AML-193 (cell line): Measurements from ENCODE around the gene KIF12.
"Not testable (repeated sequence)": the region's sequence is repeated elsewhere in the genome, so short reads cannot be mapped to it uniquely, and the experiment has no call there.

Experiments
- DNase-seq, 2 experiments: peaks; one replicate each; lab custom pipeline; 2025; lab: John Stamatoyannopoulos, UW

KIF12 gene

DNA sequence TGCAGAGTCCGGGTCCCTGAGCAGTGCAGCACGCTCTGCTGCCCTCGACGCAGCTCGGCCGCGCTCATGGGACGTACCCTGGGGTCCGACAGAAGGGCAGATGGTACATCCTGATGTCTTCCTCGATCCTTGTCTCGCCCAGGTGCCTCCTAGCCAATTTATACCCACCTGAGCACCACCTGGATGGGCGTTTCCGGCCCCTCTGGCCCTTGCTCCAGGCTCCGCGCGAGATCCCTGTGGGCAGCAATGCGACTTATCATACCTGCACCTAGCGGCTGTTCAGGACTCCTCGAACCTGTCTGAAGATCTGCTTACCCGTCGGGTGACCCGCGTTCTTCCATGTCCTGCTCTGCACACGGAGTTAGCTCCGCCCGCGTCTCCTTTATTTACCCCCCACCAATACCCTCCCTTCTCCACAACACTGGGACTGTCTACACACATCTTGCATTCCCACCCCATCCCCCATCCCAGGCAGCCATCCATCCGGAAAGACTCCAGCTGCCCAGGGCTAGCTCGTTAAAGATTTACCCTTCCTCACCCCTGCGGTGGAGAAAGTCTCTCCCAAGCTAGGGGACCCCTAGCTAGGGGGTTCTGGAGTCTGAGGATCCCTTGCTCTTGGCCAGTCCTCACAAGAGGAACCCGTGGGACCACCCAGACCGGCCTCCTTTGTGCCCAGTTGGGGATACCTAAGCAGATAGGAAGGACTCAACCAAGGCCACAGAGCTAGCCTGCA, at the start of gene KIF12:
Gene KIF12 (minus strand): TSS at position 357 of the 733 bp plus-strand sequence. CDS start 16 bp downstream, at position 341.
- no peak for DNase-seq

DNA sequence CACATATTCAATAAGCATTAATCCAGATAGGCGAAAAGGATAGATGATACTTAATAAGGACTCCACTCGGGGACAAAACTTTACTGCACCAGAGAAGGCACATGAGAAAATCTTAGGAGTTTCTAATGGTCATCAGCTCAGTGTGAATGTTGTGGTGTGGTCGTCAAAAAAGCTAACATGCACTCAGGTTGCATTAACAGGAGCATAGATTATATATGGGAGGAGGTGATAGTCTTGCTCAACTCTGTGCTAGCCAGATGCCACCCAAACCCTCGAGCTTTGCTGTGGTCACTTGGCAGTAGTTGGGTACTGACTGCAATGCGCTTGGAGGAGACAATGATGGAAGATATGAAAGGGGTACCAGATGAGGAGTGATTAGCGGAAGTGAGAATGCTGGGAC, 47.6 kb upstream of the KIF12 start:
- no peak for DNase-seq

DNA sequence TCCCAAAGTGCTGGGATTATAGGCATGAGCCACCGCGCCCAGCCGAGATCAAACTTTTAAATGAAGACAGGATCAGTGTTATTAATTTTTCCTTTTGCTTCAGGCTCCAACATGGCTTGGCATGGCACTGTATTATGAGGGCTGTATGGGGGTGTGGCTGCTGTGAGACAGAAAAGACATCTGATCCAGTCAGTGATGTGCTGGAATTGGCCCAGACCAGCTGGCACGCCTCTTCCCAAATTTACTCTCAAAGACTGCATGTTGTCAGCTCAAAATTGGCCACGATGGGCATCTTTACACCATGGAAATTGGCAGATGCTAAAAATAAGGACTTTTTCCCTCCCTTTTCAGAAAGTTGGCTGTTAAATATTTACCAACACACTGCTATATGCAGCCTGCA, 44.1 kb upstream of the KIF12 start:
- no peak for DNase-seq

DNA sequence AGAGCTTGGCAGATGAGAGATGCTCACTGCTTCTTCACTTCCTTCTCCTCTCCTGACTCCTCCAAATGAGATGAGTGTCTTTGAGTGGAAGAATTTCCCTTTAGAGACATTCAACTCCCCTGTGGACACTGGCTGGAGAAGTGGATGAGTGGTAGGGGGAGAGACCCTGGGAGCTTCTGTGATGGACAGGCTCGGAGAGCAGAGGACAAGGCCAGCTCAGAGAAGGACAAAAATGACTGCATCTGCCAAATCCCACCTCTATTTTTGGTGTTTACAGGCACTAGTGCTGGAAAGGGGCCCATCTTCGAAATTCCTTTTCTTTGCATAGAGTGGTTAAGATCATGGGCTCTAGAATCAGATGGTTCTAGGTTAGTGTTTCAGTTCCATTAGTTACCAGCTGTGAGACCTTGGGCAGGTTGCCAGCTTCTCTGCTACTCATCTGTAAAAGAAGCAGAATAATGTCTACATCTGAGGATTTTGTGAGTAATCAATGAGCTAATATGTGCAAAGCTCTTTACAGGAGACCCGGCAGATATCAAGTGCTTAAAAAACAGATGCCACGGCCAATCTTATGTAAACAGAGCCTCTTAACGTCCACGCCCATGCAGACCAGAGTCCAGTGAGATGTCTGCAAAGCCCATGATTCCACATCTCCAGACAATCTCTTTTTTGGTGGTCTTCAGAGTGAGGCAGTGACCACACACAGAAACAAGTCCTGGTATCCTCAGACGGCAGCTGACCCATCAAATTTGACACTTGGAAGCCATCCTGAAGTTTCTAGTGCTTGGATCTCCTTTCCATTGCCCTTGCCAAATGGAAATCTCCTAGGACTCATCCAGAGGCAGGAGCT, 42.7 kb upstream of the KIF12 start:
- DNase-seq, result no peak

DNA sequence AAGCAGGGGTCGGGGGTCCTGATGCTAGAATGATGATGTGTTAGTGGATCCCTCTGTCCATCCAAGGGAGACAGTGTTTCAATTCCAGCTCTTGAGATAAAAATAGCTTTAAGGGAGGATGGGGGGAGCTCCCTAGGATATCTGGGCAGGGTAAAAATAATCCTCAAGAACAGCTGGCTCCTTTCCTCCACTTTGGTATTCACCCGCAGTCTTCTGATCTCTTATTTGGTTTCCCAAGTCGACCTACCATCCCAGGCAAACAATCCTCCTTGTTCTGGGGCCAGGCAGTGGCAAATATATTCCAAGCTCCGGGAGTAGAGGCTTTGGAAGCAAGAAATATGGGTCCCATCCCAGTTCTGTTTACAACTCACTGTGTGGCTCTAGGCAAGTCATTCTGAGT, 41.8 kb upstream of the KIF12 start:
- DNase-seq, result no peak

DNA sequence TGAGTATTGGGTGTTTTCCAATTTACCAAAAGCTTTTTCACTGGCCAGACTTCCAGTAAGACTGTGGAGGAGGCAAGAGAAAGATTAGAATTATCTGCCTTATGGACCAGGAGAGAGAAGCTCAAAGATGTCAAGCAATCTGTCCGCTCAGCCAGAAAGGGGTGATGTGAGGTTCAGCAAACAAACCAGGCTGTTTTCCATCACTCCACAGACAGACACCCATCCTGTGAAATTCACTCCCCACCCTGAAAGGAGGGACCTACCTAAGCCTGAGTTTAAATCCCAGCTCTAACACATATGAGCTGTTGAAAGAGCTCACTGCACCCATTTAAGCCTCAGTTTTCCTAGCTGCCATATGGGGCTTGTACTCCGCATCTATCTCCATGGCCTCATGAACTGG, 41.3 kb upstream of the KIF12 start:
- no peak for DNase-seq

DNA sequence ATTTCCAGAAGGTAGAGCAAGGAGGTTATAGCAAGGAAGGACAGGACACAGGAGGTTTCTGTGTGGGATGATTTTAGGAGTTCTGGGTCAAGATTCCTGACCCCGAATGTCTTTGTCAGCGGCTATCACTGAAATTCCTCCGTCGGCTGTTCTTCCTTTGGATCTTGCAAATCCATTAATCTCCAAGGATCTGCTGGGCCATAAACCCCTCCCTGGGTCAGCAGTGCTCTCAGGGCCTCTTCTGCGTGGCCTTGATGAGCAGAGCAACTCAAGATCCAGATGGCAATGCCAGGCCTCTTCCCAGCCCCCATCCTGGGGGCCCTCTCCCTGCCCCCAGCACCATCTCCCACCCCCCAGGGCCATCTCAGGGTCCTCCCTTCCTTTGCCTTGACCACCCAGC, 40.0 kb upstream of the KIF12 start:
- DNase-seq, result no peak

GRCh38 chr9:114138552-114138971, 39.5 kb upstream of the KIF12 start:
- no peak for DNase-seq

GRCh38 chr9:114137831-114138230, 38.7 kb upstream of the KIF12 start:
- no peak for DNase-seq

DNA sequence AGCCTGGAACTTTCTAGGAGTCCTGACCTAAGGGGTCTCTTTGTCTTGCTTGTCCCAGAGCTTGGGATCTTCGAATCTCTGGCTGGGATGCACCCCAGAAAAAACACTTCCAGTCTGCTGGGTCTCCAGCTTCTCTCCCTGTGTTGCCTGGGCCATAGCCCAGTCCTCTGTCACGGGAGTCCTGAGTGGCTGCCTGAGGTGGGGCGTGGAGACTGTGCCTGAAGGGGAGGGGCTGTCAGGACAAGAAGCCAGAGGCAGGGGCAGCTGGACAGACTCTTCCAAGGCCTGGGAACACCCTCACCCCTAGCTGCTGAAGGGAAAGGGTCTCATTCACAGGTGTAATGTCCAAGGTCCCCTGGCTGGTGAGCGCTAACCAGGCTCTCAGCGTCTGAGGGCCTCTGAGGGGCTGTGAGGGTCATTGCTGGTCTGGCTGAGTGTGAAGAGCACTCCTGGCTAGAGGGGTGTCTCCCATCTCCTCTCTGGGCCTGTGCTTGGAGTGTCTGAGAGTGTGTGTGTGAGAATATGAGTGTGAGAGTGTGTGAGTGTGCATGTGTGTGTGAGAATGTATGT, 35.8 kb upstream of the KIF12 start:
- DNase-seq, result no peak

GRCh38 chr9:114132550-114132918, 33.4 kb upstream of the KIF12 start:
- no peak for DNase-seq

GRCh38 chr9:114131808-114132549, 32.9 kb upstream of the KIF12 start:
- no peak for DNase-seq

DNA sequence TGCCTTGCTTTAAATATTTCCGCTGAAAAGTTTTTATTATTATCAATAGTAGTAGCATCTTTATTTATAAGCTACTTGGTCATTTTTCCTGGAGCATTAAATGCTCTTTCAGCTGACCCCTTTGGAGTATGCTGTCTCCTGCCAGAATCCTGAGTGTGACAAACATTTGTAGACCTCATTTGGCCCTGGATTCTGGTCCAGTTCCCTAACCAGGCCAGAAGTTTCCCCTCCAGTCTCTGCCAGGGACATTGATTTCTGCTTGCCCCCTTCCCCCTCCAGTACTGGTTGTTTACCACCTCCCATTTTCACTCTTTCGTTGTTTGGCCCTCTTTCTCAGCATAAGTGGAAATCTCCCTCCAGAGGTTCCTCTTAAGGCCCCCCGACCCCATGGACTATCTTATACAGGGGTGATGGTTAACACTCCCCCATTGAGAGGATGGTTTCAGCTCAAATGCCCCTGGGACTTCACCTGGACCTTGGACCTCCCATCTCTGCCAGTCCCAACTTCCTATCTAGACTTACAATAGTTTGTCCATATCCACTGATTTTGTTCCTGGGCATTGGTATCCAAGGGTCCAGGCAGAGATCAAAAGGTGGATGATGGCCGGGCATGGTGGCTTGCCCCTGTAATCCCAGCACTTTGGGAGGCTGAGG, 31.7 kb upstream of the KIF12 start:
- no peak for DNase-seq

DNA sequence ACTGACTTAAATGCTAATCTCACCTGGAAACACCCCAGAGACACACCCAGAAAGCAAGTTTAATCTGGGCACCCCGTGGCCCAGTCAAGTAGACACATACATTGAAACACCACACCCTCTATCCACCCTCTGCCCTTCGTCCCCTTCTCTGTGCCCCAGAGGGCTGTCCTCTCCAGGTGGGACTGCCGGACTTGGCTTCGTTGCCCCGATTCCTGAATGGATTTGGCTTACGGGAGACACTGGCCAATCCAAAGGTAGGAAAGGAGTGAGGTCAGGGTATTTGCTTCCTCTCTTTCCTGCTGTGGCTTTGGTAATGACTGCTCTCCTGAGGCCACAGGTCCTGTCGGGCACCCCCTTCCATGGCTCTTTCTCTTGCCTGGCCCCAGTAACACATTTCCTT, 31.0 kb upstream of the KIF12 start:
- no peak for DNase-seq

- not testable (repeated sequence) for DNase-seq
These were observed 29.7 kb upstream of the KIF12 start for GRCh38 chr9:114128759-114129158.

GRCh38 chr9:114126247-114127060, 27.4 kb upstream of the KIF12 start:
- DNase-seq, result no peak

DNA sequence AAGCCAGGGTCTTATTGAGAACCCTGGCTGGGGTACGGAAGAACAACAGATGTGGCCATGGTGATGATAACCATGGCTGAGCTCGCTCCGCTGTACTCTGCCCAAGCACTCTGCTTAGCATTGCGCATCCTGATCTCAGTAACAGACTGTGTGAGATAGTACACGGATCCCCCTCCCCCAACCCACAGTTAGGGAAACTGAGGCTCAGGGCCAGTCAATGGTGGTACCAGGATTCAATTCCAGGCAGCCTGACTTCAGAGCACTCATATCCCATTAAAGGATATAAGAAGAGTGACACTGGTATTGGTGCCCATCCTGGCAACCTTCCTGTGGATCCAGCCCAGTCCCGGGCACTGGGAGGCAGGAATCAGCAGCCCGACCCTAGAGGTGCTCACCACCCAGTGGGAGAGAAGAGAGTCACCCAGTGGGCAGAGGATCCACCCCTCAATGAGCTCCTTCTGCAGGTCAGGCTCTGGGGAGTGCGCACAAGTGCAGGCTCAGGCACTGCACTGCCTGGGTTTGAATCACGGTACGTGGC, 26.5 kb upstream of the KIF12 start:
- DNase-seq, result no peak

DNA sequence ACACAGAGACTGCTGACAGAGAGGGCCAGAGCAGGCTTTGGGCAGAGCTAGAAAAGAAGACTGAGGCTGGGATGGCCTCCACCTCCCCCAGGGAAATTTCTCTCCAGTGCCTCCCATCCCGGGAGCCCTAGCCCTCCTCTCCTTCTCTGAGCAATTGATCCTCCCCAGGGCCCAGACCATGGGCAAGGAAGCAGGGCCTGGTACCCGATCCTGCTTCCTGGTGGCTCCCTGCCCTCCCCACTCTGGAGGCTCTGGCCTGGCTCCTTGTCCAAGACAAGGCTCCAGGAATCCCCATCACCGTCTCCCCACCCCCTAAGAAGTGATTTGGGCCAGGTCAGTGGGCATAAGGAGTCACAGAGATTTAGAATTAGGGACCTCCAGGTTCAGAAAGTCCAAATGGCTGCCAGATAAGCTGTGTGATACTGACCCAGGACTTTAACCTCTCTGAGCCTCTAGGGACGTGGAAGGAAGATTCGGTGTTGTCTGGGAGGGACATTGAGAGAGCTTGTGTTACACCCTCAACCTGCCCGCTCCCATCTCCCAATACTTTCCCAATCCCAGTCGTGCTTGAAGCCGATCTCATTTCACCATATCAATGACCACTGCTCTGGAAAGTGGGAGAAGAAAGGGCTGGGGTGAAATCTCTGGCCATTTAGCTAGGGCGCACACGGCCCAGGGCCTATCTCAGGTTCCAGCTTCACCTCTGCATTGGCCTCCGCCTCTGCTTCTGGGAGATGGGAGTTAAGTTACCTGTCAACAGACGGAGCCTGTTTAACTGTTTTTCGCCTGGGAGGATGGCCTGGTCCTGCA, 25.8 kb upstream of the KIF12 start:
- no peak for DNase-seq

DNA sequence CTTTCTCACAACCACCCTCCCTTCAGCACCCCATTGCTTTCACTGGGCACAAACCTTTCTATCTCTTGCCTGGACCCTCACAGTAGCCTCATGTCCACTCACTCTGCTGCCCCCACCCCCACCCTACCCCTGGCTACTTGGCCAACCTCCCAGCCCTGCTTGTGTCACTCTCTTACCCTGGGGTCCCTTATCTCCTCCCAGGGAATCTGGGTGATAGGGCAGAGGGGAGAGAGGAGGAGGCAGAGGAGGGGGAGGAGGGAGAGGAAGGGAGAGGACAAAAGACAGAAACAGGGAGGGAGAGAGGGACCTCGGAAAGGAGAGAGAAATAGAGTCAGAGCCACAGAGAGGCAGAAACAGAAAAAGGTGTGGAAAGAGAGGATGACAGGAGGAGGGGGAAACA, 25.0 kb upstream of the KIF12 start:
- no peak for DNase-seq
